ENCODE data around the gene PAGE4. TPM values are rescaled to one million over a fixed set of nuclear protein-coding genes. Genes with fewer than 3 reads are reported as not detected.
A peak's percentile ranks its signal among the peaks of the same experiment; 100 is the strongest.

PAGE4 gene
- total and polyA plus RNA-seq, 2 experiments from 2014 or later = not detected

DNA sequence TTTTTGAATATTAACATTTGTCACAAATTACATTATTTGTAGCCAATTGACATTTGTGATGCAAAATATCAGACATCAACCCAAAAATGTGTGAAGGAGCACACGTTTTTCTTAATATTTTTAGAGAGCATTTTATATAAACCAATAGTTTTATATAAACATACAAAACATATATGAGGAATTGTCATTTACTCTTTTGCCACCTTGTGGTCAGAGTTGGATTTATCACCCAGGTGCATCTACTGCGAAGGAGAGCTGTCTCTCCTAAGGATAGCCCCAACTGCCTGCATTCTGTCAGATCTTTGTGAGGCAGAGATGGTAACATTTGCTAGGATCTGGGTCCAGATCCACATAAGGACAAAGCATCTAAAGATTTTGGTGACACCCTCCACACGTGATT lies 47.6 kb downstream of the PAGE4 start:
- Histone ChIP-seq H3K9me3 (ENCODE audit: low read depth) (no peaks in the 10 kb centered on the region), H3K9me2 (ENCODE audit: insufficient read depth) (no peaks in the 10 kb centered on the region), H3K4me2 (ENCODE audit: unreplicated experiment) (no peak overlapping the region), H3K36me3 (ENCODE audit: low read depth) (no peaks in the 10 kb centered on the region), H3K27ac (no peak overlapping the region), H3K9ac (no peak overlapping the region), H3K4me1 (ENCODE audit: insufficient read depth) (0 out of 2 replicates have a peak, but pooled peaks cover 6% of the 10 kb centered on the region), H3K79me2 (ENCODE audit: insufficient read depth) (0 out of 2 replicates have a peak, but pooled peaks cover 9% of the 10 kb centered on the region), H4K20me1 (ENCODE audit: insufficient read depth) (no peaks in the 10 kb centered on the region), H2AFZ (no peak overlapping the region), H3K4me3 (no peak overlapping the region), H3F3A (ENCODE audit: insufficient read depth) (no peaks in the 10 kb centered on the region), H3K27me3 (replicated peaks; ENCODE audit: insufficient read depth) (no peaks in the 10 kb centered on the region)
- peak; percentile 42 for DNase-seq
- TF ChIP-seq EZH2phosphoT487 (IDR thresholded peaks at IDR 0.05; ENCODE audit: insufficient read depth, low read depth) = no peak
- TF ChIP-seq EZH2 (IDR thresholded peaks at IDR 0.05; ENCODE audit: insufficient read depth, poor library complexity, severe bottlenecking) = no peak
- WGBS, 2 experiments (ENCODE audit: low coverage in 1 of 2, low lambda C conversion rate in 2 of 2, missing lambda C conversion rate in 2 of 2) = 28 to 43% methylated on average over 2 to 3 of the region's 3 CpGs
- in situ Hi-C loops (cut with MboI) = no loop called here

DNA sequence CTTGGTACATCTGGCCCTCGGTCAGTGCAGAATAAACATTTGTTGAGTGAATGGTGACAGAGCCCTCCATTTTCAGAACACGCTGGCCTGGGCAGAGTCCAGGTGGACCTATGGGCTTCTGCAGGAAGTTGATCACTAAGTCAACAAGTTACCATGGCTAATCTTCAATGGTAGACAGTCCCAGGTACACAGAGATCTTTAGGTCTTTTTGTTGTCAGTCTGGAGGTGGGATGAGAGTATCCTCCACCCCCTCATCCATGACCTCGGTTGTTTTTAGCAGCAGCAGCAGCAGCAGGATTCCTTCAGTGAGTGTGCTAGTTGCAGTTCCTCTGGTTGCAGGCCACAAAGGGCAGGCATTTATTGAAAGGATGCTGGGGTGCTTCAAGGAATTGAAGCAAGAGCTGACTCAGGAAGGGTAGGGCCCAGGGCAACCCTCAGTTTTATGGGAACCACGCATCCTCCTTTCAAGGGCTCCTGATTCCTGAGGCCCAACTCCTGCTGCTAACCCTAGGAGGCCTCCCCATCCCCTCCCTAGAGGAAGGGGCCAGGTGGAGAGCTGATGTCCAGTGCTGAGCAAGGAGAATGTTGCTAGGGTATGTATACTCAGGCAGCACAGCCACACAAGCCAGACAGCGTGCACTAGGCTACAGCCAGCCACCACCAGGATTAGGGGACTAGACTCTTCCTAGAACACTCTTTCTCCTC lies 48.4 kb downstream of the PAGE4 start:
- no peaks in the 10 kb centered on the region for H3K36me3 ChIP-seq (ENCODE audit: low read depth)
- no peak for TF ChIP-seq EZH2 (IDR thresholded peaks at IDR 0.05; ENCODE audit: insufficient read depth, poor library complexity, severe bottlenecking)
- TF ChIP-seq EZH2phosphoT487 (IDR thresholded peaks at IDR 0.05; ENCODE audit: insufficient read depth, low read depth) = no peak

GRCh38 chrX:49878128-49878833 lies 49.2 kb downstream of the PAGE4 start:
- in situ Hi-C loops (cut with MboI) = no loop called here
- Histone ChIP-seq H3K9me2 (ENCODE audit: insufficient read depth) (no peaks in the 10 kb centered on the region), H3K4me3 (peak overlapping the region; percentile 82), H3K36me3 (ENCODE audit: low read depth) (no peaks in the 10 kb centered on the region), H3K9me3 (ENCODE audit: low read depth) (no peaks in the 10 kb centered on the region), H3K9ac (peak overlapping the region; percentile 82), H3K4me1 (ENCODE audit: insufficient read depth) (0 out of 2 replicates have a peak, but pooled peaks cover 6% of the 10 kb centered on the region), H3F3A (ENCODE audit: insufficient read depth) (no peaks in the 10 kb centered on the region), H2AFZ (peak overlapping the region; percentile 92), H3K27ac (peak overlapping the region; percentile 84), H4K20me1 (ENCODE audit: insufficient read depth) (no peaks in the 10 kb centered on the region), H3K79me2 (ENCODE audit: insufficient read depth) (0 out of 2 replicates have a peak, but pooled peaks cover 9% of the 10 kb centered on the region), H3K27me3 (replicated peaks; ENCODE audit: insufficient read depth) (no peaks in the 10 kb centered on the region), H3K4me2 (ENCODE audit: unreplicated experiment) (peak overlapping the region; percentile 76)
- TF ChIP-seq EZH2phosphoT487 (IDR thresholded peaks at IDR 0.05; ENCODE audit: insufficient read depth, low read depth) = no peak
- WGBS, 2 experiments (ENCODE audit: low coverage in 1 of 2, low lambda C conversion rate in 2 of 2, missing lambda C conversion rate in 2 of 2) = 8 to 10% methylated on average over 2 to 13 of the region's 28 CpGs
- DNase-seq = no peak

More for the DNA sequence above, 48.4 kb downstream of the PAGE4 start:
- Histone ChIP-seq H3K27ac (no peak overlapping the region), H3K4me1 (ENCODE audit: insufficient read depth) (0 out of 2 replicates have a peak, but pooled peaks cover 6% of the 10 kb centered on the region), H3K27me3 (replicated peaks; ENCODE audit: insufficient read depth) (no peaks in the 10 kb centered on the region), H3K79me2 (ENCODE audit: insufficient read depth) (0 out of 2 replicates have a peak, but pooled peaks cover 9% of the 10 kb centered on the region), H4K20me1 (ENCODE audit: insufficient read depth) (no peaks in the 10 kb centered on the region), H3F3A (ENCODE audit: insufficient read depth) (no peaks in the 10 kb centered on the region), H3K4me2 (ENCODE audit: unreplicated experiment) (no peak overlapping the region), H2AFZ (no peak overlapping the region), H3K4me3 (no peak overlapping the region), H3K9me3 (ENCODE audit: low read depth) (no peaks in the 10 kb centered on the region), H3K9me2 (ENCODE audit: insufficient read depth) (no peaks in the 10 kb centered on the region), H3K9ac (no peak overlapping the region)
- no peak for DNase-seq
- in situ Hi-C loops (cut with MboI) = no loop called here
- 75 to 87% methylated on average over 4 of the region's 5 CpGs for WGBS, 2 experiments (ENCODE audit: low coverage in 1 of 2, low lambda C conversion rate in 2 of 2, missing lambda C conversion rate in 2 of 2)

GRCh38 chrX:49878834-49879655 lies 49.9 kb downstream of the PAGE4 start, which contains the start of gene USP27X:
Gene USP27X, plus strand, starts transcription at chrX:49879484. Its CDS starts 824 bp downstream, at chrX:49880308.
- peak within 1 kb of the TSS; percentile 82 for H3K4me3 ChIP-seq
- H3K9me2 ChIP-seq (ENCODE audit: insufficient read depth) = no peaks in the 10 kb centered on the region
- no peaks in the 10 kb centered on the region for H4K20me1 ChIP-seq (ENCODE audit: insufficient read depth)
- H3K4me1 ChIP-seq (ENCODE audit: insufficient read depth) = 0 out of 2 replicates have a peak, but pooled peaks cover 6% of the 10 kb centered on the region
- 0 out of 2 replicates have a peak, but pooled peaks cover 9% of the 10 kb centered on the region for H3K79me2 ChIP-seq (ENCODE audit: insufficient read depth)
- H3K27ac ChIP-seq = peak within 1 kb of the TSS; percentile 84
- H3K27me3 ChIP-seq (replicated peaks; ENCODE audit: insufficient read depth) = no peaks in the 10 kb centered on the region
- WGBS, 2 experiments (ENCODE audit: low coverage in 1 of 2, low lambda C conversion rate in 2 of 2, missing lambda C conversion rate in 2 of 2) = 1% methylated on average over 7 to 45 of the region's 60 CpGs
- peak within 1 kb of the TSS; percentile 82 for H3K9ac ChIP-seq
- in situ Hi-C loops (cut with MboI) = no loop called here
- no peaks in the 10 kb centered on the region for H3F3A ChIP-seq (ENCODE audit: insufficient read depth)
- H3K36me3 ChIP-seq (ENCODE audit: low read depth) = no peaks in the 10 kb centered on the region
- H3K4me2 ChIP-seq (ENCODE audit: unreplicated experiment) = peak within 1 kb of the TSS; percentile 76
- peak within 1 kb of the TSS; percentile 92 for H2AFZ ChIP-seq
- peak; percentile 89 for DNase-seq
- TF ChIP-seq EZH2 (IDR thresholded peaks at IDR 0.05; ENCODE audit: insufficient read depth, poor library complexity, severe bottlenecking) (no peak), EZH2phosphoT487 (IDR thresholded peaks at IDR 0.05; ENCODE audit: insufficient read depth, low read depth) (no peak)
- no peaks in the 10 kb centered on the region for H3K9me3 ChIP-seq (ENCODE audit: low read depth)
